ENCODE results near the gene SGK1. TPM values are rescaled to one million over a fixed set of nuclear protein-coding genes. Genes with fewer than 3 reads are reported as not detected.

Gene SGK1
- total RNA-seq, 2 experiments from 2014 or later: 13.1 to 13.5 TPM

GRCh38 chr6:134303891-134304290 is 14.0 kb downstream of the SGK1 start:
- Mint-ChIP-seq H3K9me3 (ENCODE audit: low read depth) (no peaks in the 10 kb centered on the region), H3K27ac (no peak overlapping the region), H3K4me1 (peaks cover 4% of the 10 kb centered on the region), H3K27me3 (no peaks in the 10 kb centered on the region), H3K36me3 (ENCODE audit: low read depth) (no peaks in the 10 kb centered on the region), H3K4me3 (no peak overlapping the region)
- ChIA-PET POLR2A (no interaction called here), CTCF (no interaction called here)
- intact Hi-C loops (cut with DNase I, micrococcal nuclease): no loop called here
- ATAC-seq: no peak
- no peak for DNase-seq

- DNase-seq: no peak
- H3K36me3 Mint-ChIP-seq (ENCODE audit: low read depth): peaks cover 1% of the 10 kb centered on the region
- intact Hi-C loops (cut with DNase I, micrococcal nuclease): no loop called here
- ATAC-seq: no peak
- H3K27me3 Mint-ChIP-seq: no peaks in the 10 kb centered on the region
- no peak overlapping the region for H3K4me3 Mint-ChIP-seq
- H3K27ac Mint-ChIP-seq: no peak overlapping the region
- CTCF ChIA-PET: interaction anchor here (0.7 kb wide), 1 partner anchor 1631 kb away, joined by 3 read pairs; no protein-coding TSS in a partner anchor
- POLR2A ChIA-PET: no interaction called here
- H3K9me3 Mint-ChIP-seq (ENCODE audit: low read depth): no peaks in the 10 kb centered on the region
- peaks cover 2% of the 10 kb centered on the region for H3K4me1 Mint-ChIP-seq
These were observed 18.7 kb downstream of the SGK1 start for GRCh38 chr6:134299236-134299635.

- POLR2A ChIA-PET: no interaction called here
- H3K4me3 Mint-ChIP-seq: no peak overlapping the region
- H3K27me3 Mint-ChIP-seq: no peaks in the 10 kb centered on the region
- no peak overlapping the region for H3K27ac Mint-ChIP-seq
- CTCF ChIA-PET: interaction anchor here (0.6 kb wide), 1 partner anchor 27 kb away, joined by 3 read pairs; no protein-coding TSS in a partner anchor
- ATAC-seq (no peak), DNase-seq (no peak)
- H3K4me1 Mint-ChIP-seq: peaks cover 2% of the 10 kb centered on the region
- intact Hi-C loops (cut with DNase I, micrococcal nuclease): no loop called here
- peaks cover 1% of the 10 kb centered on the region for H3K36me3 Mint-ChIP-seq (ENCODE audit: low read depth)
- no peaks in the 10 kb centered on the region for H3K9me3 Mint-ChIP-seq (ENCODE audit: low read depth)
These were observed 21.1 kb downstream of the SGK1 start for GRCh38 chr6:134296762-134297161.

GRCh38 chr6:134295953-134296553 is 21.9 kb downstream of the SGK1 start:
- ChIA-PET POLR2A (no interaction called here), CTCF (interaction anchor here (0.6 kb wide), 1 partner anchor 439 kb away, joined by 3 read pairs; no protein-coding TSS in a partner anchor)
- Mint-ChIP-seq H3K36me3 (ENCODE audit: low read depth) (peaks cover 1% of the 10 kb centered on the region), H3K27ac (no peak overlapping the region), H3K4me1 (peaks cover 2% of the 10 kb centered on the region), H3K27me3 (no peaks in the 10 kb centered on the region), H3K4me3 (no peak overlapping the region), H3K9me3 (ENCODE audit: low read depth) (no peaks in the 10 kb centered on the region)
- DNase-seq (no peak), ATAC-seq (no peak)
- intact Hi-C loops (cut with DNase I, micrococcal nuclease): no loop called here

- DNase-seq (no peak), ATAC-seq (no peak)
- Mint-ChIP-seq H3K27ac (no peak overlapping the region), H3K36me3 (ENCODE audit: low read depth) (peaks cover 1% of the 10 kb centered on the region), H3K4me3 (no peak overlapping the region), H3K27me3 (no peaks in the 10 kb centered on the region), H3K4me1 (peaks cover 6% of the 10 kb centered on the region), H3K9me3 (ENCODE audit: low read depth) (peaks cover 2% of the 10 kb centered on the region)
- CTCF ChIA-PET: interaction anchor here (0.6 kb wide), 1 partner anchor 19 kb away, joined by 6 read pairs; no protein-coding TSS in a partner anchor
- POLR2A ChIA-PET: no interaction called here
- intact Hi-C loops (cut with DNase I, micrococcal nuclease): no loop called here
These were observed 24.2 kb downstream of the SGK1 start for GRCh38 chr6:134293659-134294161.

GRCh38 chr6:134291156-134291555 is 26.8 kb downstream of the SGK1 start:
- ChIA-PET POLR2A (no interaction called here), CTCF (interaction anchor here (1.3 kb wide), 1 partner anchor 117 kb away, joined by 3 read pairs; no protein-coding TSS in a partner anchor)
- ATAC-seq: no peak
- H3K4me3 Mint-ChIP-seq: no peak overlapping the region
- DNase-seq: no peak
- H3K27ac Mint-ChIP-seq: no peak overlapping the region
- H3K9me3 Mint-ChIP-seq (ENCODE audit: low read depth): peaks cover 2% of the 10 kb centered on the region
- peaks cover 1% of the 10 kb centered on the region for H3K36me3 Mint-ChIP-seq (ENCODE audit: low read depth)
- no peaks in the 10 kb centered on the region for H3K27me3 Mint-ChIP-seq
- peaks cover 17% of the 10 kb centered on the region for H3K4me1 Mint-ChIP-seq
- intact Hi-C loops (cut with DNase I, micrococcal nuclease): no loop called here

- ChIA-PET CTCF (interaction anchor here (0.6 to 1.7 kb wide), 3 partner anchors 17 to 351 kb away, joined by 3 to 6 read pairs (median 4); no protein-coding TSS in a partner anchor), POLR2A (no interaction called here)
- intact Hi-C loops (cut with DNase I, micrococcal nuclease): loop anchor here (2.0 to 5.0 kb wide), 2 partner anchors 63 to 90 kb away; no protein-coding TSS in a partner anchor
- H3K4me1 Mint-ChIP-seq: peaks cover 20% of the 10 kb centered on the region
- H3K27ac Mint-ChIP-seq: peak overlapping the region; percentile 76
- ATAC-seq (no peak), DNase-seq (no peak)
- no peaks in the 10 kb centered on the region for H3K27me3 Mint-ChIP-seq
- H3K4me3 Mint-ChIP-seq: no peak overlapping the region
- no peaks in the 10 kb centered on the region for H3K36me3 Mint-ChIP-seq (ENCODE audit: low read depth)
- peaks cover 2% of the 10 kb centered on the region for H3K9me3 Mint-ChIP-seq (ENCODE audit: low read depth)
These were observed 28.7 kb downstream of the SGK1 start for GRCh38 chr6:134289204-134289575.

GRCh38 chr6:134288538-134289203 is 29.2 kb downstream of the SGK1 start:
- CTCF ChIA-PET: interaction anchor here (0.6 to 1.7 kb wide), 2 partner anchors 110 to 351 kb away, joined by 4 to 6 read pairs; no protein-coding TSS in a partner anchor

GRCh38 chr6:134287859-134288537 is 29.9 kb downstream of the SGK1 start:
- ATAC-seq: no peak
- ChIA-PET POLR2A (no interaction called here), CTCF (interaction anchor here (0.7 to 1.7 kb wide), 2 partner anchors 57 to 109 kb away, joined by 3 to 6 read pairs; no protein-coding TSS in a partner anchor)
- no peaks in the 10 kb centered on the region for H3K27me3 Mint-ChIP-seq
- peaks cover 20% of the 10 kb centered on the region for H3K4me1 Mint-ChIP-seq
- H3K4me3 Mint-ChIP-seq: no peak overlapping the region
- H3K27ac Mint-ChIP-seq: peak overlapping the region; percentile 90
- H3K36me3 Mint-ChIP-seq (ENCODE audit: low read depth): no peaks in the 10 kb centered on the region
- intact Hi-C loops (cut with DNase I, micrococcal nuclease): loop anchor here (1.0 to 5.0 kb wide), 7 partner anchors 41 to 148 kb away; no protein-coding TSS in a partner anchor
- DNase-seq: no peak
- peaks cover 2% of the 10 kb centered on the region for H3K9me3 Mint-ChIP-seq (ENCODE audit: low read depth)

More at GRCh38 chr6:134288538-134289203, 29.2 kb downstream of the SGK1 start:
- peaks cover 20% of the 10 kb centered on the region for H3K4me1 Mint-ChIP-seq
- DNase-seq: peak; percentile 15
- ATAC-seq: peak; percentile 86
- intact Hi-C loops (cut with DNase I, micrococcal nuclease): loop anchor here (1.0 to 5.0 kb wide), 7 partner anchors 41 to 148 kb away; no protein-coding TSS in a partner anchor
- no peak overlapping the region for H3K4me3 Mint-ChIP-seq
- H3K36me3 Mint-ChIP-seq (ENCODE audit: low read depth): no peaks in the 10 kb centered on the region
- peak overlapping the region; percentile 90 for H3K27ac Mint-ChIP-seq
- no peaks in the 10 kb centered on the region for H3K27me3 Mint-ChIP-seq
- H3K9me3 Mint-ChIP-seq (ENCODE audit: low read depth): peaks cover 2% of the 10 kb centered on the region
- POLR2A ChIA-PET: no interaction called here

GRCh38 chr6:134282816-134283215 is 35.1 kb downstream of the SGK1 start:
- DNase-seq (no peak), ATAC-seq (no peak)
- intact Hi-C loops (cut with DNase I, micrococcal nuclease): no loop called here
- Mint-ChIP-seq H3K27me3 (no peaks in the 10 kb centered on the region), H3K4me3 (no peak overlapping the region), H3K4me1 (peaks cover 5% of the 10 kb centered on the region), H3K36me3 (ENCODE audit: low read depth) (no peaks in the 10 kb centered on the region), H3K27ac (no peak overlapping the region), H3K9me3 (ENCODE audit: low read depth) (no peaks in the 10 kb centered on the region)
- ChIA-PET CTCF (interaction anchor here (0.6 kb wide), 2 partner anchors 359 to 392 kb away, joined by 3 read pairs; no protein-coding TSS in a partner anchor), POLR2A (no interaction called here)

GRCh38 chr6:134281388-134281787 is 36.5 kb downstream of the SGK1 start:
- no peaks in the 10 kb centered on the region for H3K36me3 Mint-ChIP-seq (ENCODE audit: low read depth)
- intact Hi-C loops (cut with DNase I, micrococcal nuclease): no loop called here
- POLR2A ChIA-PET: no interaction called here
- no peak overlapping the region for H3K4me3 Mint-ChIP-seq
- ATAC-seq (no peak), DNase-seq (no peak)
- CTCF ChIA-PET: no interaction called here
- no peak overlapping the region for H3K27ac Mint-ChIP-seq
- H3K9me3 Mint-ChIP-seq (ENCODE audit: low read depth): no peaks in the 10 kb centered on the region
- no peaks in the 10 kb centered on the region for H3K27me3 Mint-ChIP-seq
- peaks cover 14% of the 10 kb centered on the region for H3K4me1 Mint-ChIP-seq
